Measurements from ENCODE around the gene CCNY. TPM values are rescaled to one million over a fixed set of nuclear protein-coding genes. Genes with fewer than 3 reads are reported as not detected.

The CCNY gene
- total RNA-seq, 4 donors from 2014 or later: 21.7 to 27.7 (median 24.8) TPM

GRCh38 chr10:35336921-35337823, 863 bp downstream of the CCNY start:
- Histone ChIP-seq H3K4me1 (peaks cover 7 to 69% (median 11%) of the 10 kb centered on the region in 4 donors), H3K27ac (peak overlapping the region in 3 of 4 donors; percentile 50 to 88 (median 87)), H3K9me3 (no peaks in the 10 kb centered on the region), H3K36me3 (no peaks in the 10 kb centered on the region), H3K4me3 (peak overlapping the region; percentile 88 to 99 (median 96)), H3K27me3 (no peaks in the 10 kb centered on the region)
- no peak for TF ChIP-seq CTCF (IDR thresholded peaks at IDR 0.05)
- TF ChIP-seq POLR2A (IDR thresholded peaks at IDR 0.05): no peak
- DNase-seq: peak; percentile 40 to 68 (median 64)

GRCh38 chr10:35339942-35340341, 3.6 kb downstream of the CCNY start:
- Histone ChIP-seq H3K4me3 (no peak overlapping the region), H3K27me3 (no peaks in the 10 kb centered on the region), H3K9me3 (no peaks in the 10 kb centered on the region), H3K36me3 (no peaks in the 10 kb centered on the region), H3K4me1 (peaks cover 4 to 49% (median 7%) of the 10 kb centered on the region in 4 donors), H3K27ac (no peak overlapping the region)
- TF ChIP-seq CTCF (IDR thresholded peaks at IDR 0.05) (no peak), POLR2A (IDR thresholded peaks at IDR 0.05) (no peak)
- DNase-seq: no peak

- DNase-seq: no peak
- Histone ChIP-seq H3K4me3 (no peak overlapping the region), H3K27ac (peak overlapping the region in 1 of 4 donors; percentile 32), H3K9me3 (no peaks in the 10 kb centered on the region), H3K4me1 (peaks cover 0 to 46% (median 2%) of the 10 kb centered on the region in 4 donors), H3K27me3 (no peaks in the 10 kb centered on the region), H3K36me3 (no peaks in the 10 kb centered on the region)
- TF ChIP-seq CTCF (IDR thresholded peaks at IDR 0.05): no peak
- no peak for TF ChIP-seq POLR2A (IDR thresholded peaks at IDR 0.05)
Measured at GRCh38 chr10:35340975-35341374, 4.7 kb downstream of the CCNY start.

DNA sequence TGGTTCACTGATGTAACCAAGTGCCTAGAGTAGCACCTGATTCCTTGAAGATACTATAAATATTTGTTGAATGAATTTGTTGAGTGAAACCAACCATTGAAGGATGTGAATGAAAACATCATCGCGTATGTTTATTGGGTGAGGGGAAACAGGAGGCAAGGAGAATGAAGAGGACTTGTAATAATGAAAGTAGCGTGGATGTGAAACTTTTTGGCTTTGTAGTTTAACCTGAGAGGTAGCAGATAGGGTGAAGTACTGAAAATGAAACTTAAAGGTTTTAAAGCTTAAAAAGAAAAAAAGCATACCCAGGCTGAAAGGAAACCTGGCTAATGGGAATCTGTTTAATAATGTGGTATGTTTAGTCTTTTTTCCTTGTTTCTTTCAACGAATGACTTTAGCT, 5.2 kb downstream of the CCNY start:
- Histone ChIP-seq H3K27ac (peak overlapping the region in 1 of 4 donors; percentile 32), H3K36me3 (no peaks in the 10 kb centered on the region), H3K4me1 (peaks cover 0 to 50% (median 2%) of the 10 kb centered on the region in 4 donors), H3K9me3 (no peaks in the 10 kb centered on the region), H3K27me3 (no peaks in the 10 kb centered on the region), H3K4me3 (no peak overlapping the region)
- no peak for DNase-seq
- TF ChIP-seq POLR2A (IDR thresholded peaks at IDR 0.05) (no peak), CTCF (IDR thresholded peaks at IDR 0.05) (no peak)

- Histone ChIP-seq H3K27ac (no peak overlapping the region), H3K36me3 (no peaks in the 10 kb centered on the region), H3K27me3 (no peaks in the 10 kb centered on the region), H3K4me3 (no peak overlapping the region), H3K4me1 (peaks cover 0 to 58% (median 2%) of the 10 kb centered on the region in 4 donors), H3K9me3 (no peaks in the 10 kb centered on the region)
- no peak for DNase-seq
- TF ChIP-seq POLR2A (IDR thresholded peaks at IDR 0.05) (no peak), CTCF (IDR thresholded peaks at IDR 0.05) (no peak)
Measured at GRCh38 chr10:35342183-35342753, 6.0 kb downstream of the CCNY start.

Measured in Peyer's patch (tissue), 4 donors.